Posterior vena cava (tissue), 2 donors: ENCODE results near the gene MAGEA1. TPM values are rescaled to one million over a fixed set of nuclear protein-coding genes. Genes with fewer than 3 reads are reported as not detected.

Experiments
- total RNA-seq, 2 donors: library from RNA; stranded (reverse); fragmentation: NEBNext Ultra II Directional; extraction: Animal tissue kit (Norgen Biotek cat#: 25700); gene quantifications; one replicate each; pipeline ENCODE4 v1.2.1, GENCODE V29; 2021
- donor health status: DM: yes; HTN: yes; CAD: no.
- donor health status: DM: yes; HTN: yes; CAD: no.

MAGEA1 gene
- total RNA-seq, 2 donors from 2014 or later = not detected

Other genes starting within 250 kb of the MAGEA1 start
- not detected for gene PNMA5, start 185.2 kb upstream of the MAGEA1 start, total RNA-seq
- gene PNMA3, start 122.8 kb upstream of the MAGEA1 start, total RNA-seq = under 1 TPM in 1 of 2 donors, not detected in 1; 0.14 TPM
- gene PNMA6A, start 106.8 kb upstream of the MAGEA1 start, total RNA-seq = 1 to 10 TPM; 1.4 to 1.5 TPM
- gene PNMA6F, start 142.5 kb downstream of the MAGEA1 start, total RNA-seq = not detected
- 10 to 100 TPM in 1 of 2 donors, 1 to 10 TPM in 1; 9.9 to 10.8 TPM for gene ZNF275, start 154.9 kb downstream of the MAGEA1 start, total RNA-seq
- not detected for gene PNMA6E, start 222.1 kb downstream of the MAGEA1 start, total RNA-seq
- under 1 TPM; 0.65 to 0.90 TPM for gene ZFP92, start 232.2 kb downstream of the MAGEA1 start, total RNA-seq